Smooth muscle cell (in vitro differentiated cells): ENCODE measurements around the gene ADAMTS4. TPM values are rescaled to one million over a fixed set of nuclear protein-coding genes. Genes with fewer than 3 reads are reported as not detected.

Experiments used
- DNase-seq: peaks from one replicate; lab custom pipeline; 2025; ENCODE audit not compliant: unreplicated experiment; lab: John Stamatoyannopoulos, UW
- H2AFZ ChIP-seq: fragments of 200-600 bp; sonication (generic); 2 replicates; pipeline ENCODE4 v1.6.0; 2016; ENCODE audit warnings: antibody characterized with exemption, low read depth, mild to moderate bottlenecking
- H3F3A ChIP-seq: fragments of 200-600 bp; sonication (generic); 2 replicates; pipeline ENCODE4 v1.6.0; 2017; ENCODE audit warnings: antibody characterized with exemption, low read depth
- H3K27ac ChIP-seq: fragments of 200-600 bp; sonication (generic); 2 replicates; pipeline ENCODE4 v1.5.1; 2016; ENCODE audit warnings: low read depth, mild to moderate bottlenecking
- H3K27me3 ChIP-seq: fragments of 200-600 bp; sonication (generic); 2 replicates; pipeline ENCODE4 v1.6.1; 2016; ENCODE audit warnings: low read depth, mild to moderate bottlenecking
- H3K36me3 ChIP-seq: fragments of 200-600 bp; sonication (generic); 2 replicates; pipeline ENCODE4 v1.5.1; 2016; ENCODE audit warnings: low read depth
- H3K4me1 ChIP-seq: fragments of 200-600 bp; sonication (generic); 2 replicates; pipeline ENCODE4 v1.5.1; 2016; ENCODE audit warnings: low read depth
- H3K4me2 ChIP-seq: fragments of 200-600 bp; sonication (generic); 2 replicates; pipeline ENCODE4 v1.6.0; 2016; ENCODE audit warnings: mild to moderate bottlenecking
- H3K4me3 ChIP-seq: fragments of 200-600 bp; sonication (generic); 2 replicates; pipeline ENCODE4 v1.5.1; 2016; ENCODE audit warnings: mild to moderate bottlenecking
- H3K79me2 ChIP-seq: fragments of 200-600 bp; sonication (generic); 2 replicates; pipeline ENCODE4 v1.6.0; 2016; ENCODE audit warnings: low read depth, mild to moderate bottlenecking
- H3K9ac ChIP-seq: fragments of 200-600 bp; sonication (generic); 2 replicates; pipeline ENCODE4 v1.6.0; 2016; ENCODE audit warnings: low read depth
- H3K9me3 ChIP-seq: fragments of 200-600 bp; sonication (generic); replicated peaks from 2 replicates; pipeline ENCODE4 v1.5.1; 2016; ENCODE audit warnings: low read depth
- H4K20me1 ChIP-seq: fragments of 200-600 bp; sonication (generic); 2 replicates; pipeline ENCODE4 v1.6.0; 2016; ENCODE audit warnings: low read depth
- CTCF ChIP-seq: fragments of 200-600 bp; sonication (generic); IDR thresholded peaks from 2 replicates; pipeline ENCODE4 v1.5.1; 2017; ENCODE audit warnings: borderline replicate concordance, mild to moderate bottlenecking, antibody characterized with exemption; ENCODE audit not compliant: insufficient read depth, poor library complexity, severe bottlenecking
- whole genome bisulfite sequencing: methylation state at CpG from one replicate; pipeline ENCODE4 v1.1.7; 2016; ENCODE audit warnings: low lambda C conversion rate; 5-methylcytosine and 5-hydroxymethylcytosine counted together
- polyA plus RNA-seq: library from polyadenylated mRNA; unstranded; fragments of >200 nt; fragmentation: Nextera tagmentation; extraction: Ambion mirVana; gene quantifications from 2 replicates; pipeline ENCODE4 v1.2.1, GENCODE V29; 2016
- total RNA-seq: library from RNA; depleted of rRNA; stranded (reverse); fragments of >200 nt; gene quantifications from 2 replicates; pipeline ENCODE4 v1.2.3, GENCODE V29; 2014

ADAMTS4 gene
- total and polyA plus RNA-seq, 2 experiments from 2014 or later = 17.1 to 28.3 TPM

DNA sequence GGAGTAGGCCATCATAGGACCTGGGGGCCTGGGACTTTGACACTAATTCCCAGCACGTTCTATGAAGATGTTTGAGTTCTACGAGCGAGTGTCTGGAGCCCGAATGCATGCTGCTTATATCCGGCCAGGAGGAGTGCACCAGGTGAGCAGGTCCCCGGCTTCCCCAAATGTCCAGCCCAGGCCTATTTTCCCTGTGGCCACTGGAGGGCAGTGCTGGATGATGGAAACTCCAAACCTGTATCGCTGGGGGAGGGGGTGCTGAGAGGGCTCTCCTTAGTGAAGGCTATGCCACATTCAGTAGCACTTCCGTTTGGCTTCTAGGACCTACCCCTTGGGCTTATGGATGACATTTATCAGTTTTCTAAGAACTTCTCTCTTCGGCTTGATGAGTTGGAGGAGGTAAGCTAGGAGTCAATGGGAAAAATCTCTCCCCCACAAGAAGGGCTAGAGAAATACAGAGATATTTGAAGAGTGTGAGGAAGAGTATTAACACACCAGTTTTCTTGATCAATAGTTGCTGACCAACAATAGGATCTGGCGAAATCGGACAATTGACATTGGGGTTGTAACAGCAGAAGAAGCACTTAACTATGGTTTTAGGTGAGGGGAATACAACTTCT is 11.0 kb upstream of the ADAMTS4 start:
- peak; percentile 89 for TF ChIP-seq CTCF
- H3K4me1 ChIP-seq = no peaks in the 10 kb centered on the region
- WGBS = 53% methylated on average over 11 of the region's 11 CpGs
- H3K4me2 ChIP-seq = no peak overlapping the region
- H2AFZ ChIP-seq = no peak overlapping the region
- no peak overlapping the region for H3K9ac ChIP-seq
- DNase-seq = no peak
- H3K79me2 ChIP-seq = no peaks in the 10 kb centered on the region
- H3K36me3 ChIP-seq = peaks cover 31% of the 10 kb centered on the region
- no peaks in the 10 kb centered on the region for H3K27me3 ChIP-seq
- peaks cover 4% of the 10 kb centered on the region for H4K20me1 ChIP-seq
- no peak overlapping the region for H3K4me3 ChIP-seq
- no peaks in the 10 kb centered on the region for H3K9me3 ChIP-seq
- no peak overlapping the region for H3K27ac ChIP-seq
- H3F3A ChIP-seq = peaks cover 4% of the 10 kb centered on the region

DNA sequence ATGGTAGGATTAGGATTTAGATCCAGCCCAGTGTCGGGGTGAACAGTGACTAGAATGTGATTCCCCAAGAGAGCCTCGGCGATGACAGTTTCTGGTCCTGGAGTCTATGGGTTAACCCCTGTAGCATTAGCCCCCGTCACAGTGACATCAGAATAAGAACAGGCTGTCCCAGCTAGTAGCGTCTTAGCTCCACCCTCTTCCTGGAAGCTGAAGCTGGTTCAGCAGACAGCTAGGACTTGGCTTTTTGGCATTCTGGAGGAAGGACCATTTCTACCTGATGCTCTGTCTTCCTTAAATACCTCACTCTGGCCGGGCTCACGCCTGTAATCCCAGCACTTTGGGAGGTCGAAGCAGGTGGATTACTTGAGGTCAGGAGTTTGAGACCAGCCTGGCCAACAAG is 8.3 kb upstream of the ADAMTS4 start:
- Histone ChIP-seq H3K9me3 (no peaks in the 10 kb centered on the region), H3K9ac (no peak overlapping the region), H3K79me2 (peaks cover 20% of the 10 kb centered on the region), H3F3A (no peaks in the 10 kb centered on the region), H3K27me3 (no peaks in the 10 kb centered on the region), H3K4me3 (no peak overlapping the region), H3K36me3 (peaks cover 12% of the 10 kb centered on the region), H3K4me2 (no peak overlapping the region), H3K27ac (no peak overlapping the region), H3K4me1 (peaks cover 7% of the 10 kb centered on the region), H2AFZ (no peak overlapping the region), H4K20me1 (peaks cover 4% of the 10 kb centered on the region)
- TF ChIP-seq CTCF = no peak
- WGBS = 83% methylated on average over 8 of the region's 8 CpGs
- DNase-seq = no peak

GRCh38 chr1:161206411-161207140 is 7.7 kb upstream of the ADAMTS4 start:
- peaks cover 4% of the 10 kb centered on the region for H4K20me1 ChIP-seq
- H3K9me3 ChIP-seq = no peaks in the 10 kb centered on the region
- no peak for DNase-seq
- H3K9ac ChIP-seq = no peak overlapping the region
- 84% methylated on average over 12 of the region's 12 CpGs for WGBS
- H3K27me3 ChIP-seq = no peaks in the 10 kb centered on the region
- peaks cover 1% of the 10 kb centered on the region for H3F3A ChIP-seq
- peaks cover 10% of the 10 kb centered on the region for H3K36me3 ChIP-seq
- H2AFZ ChIP-seq = no peak overlapping the region
- TF ChIP-seq CTCF = no peak
- peaks cover 20% of the 10 kb centered on the region for H3K79me2 ChIP-seq
- no peak overlapping the region for H3K27ac ChIP-seq
- H3K4me3 ChIP-seq = no peak overlapping the region
- H3K4me1 ChIP-seq = peaks cover 10% of the 10 kb centered on the region
- no peak overlapping the region for H3K4me2 ChIP-seq
